Activated naive CD8-positive, alpha-beta T cell treated with anti-CD3 and anti-CD28 coated beads, Interleukin-2, amount 50 U/mL, for 24 hours (primary cell): ENCODE measurements around the gene IL33.

Source experiments
- ATAC-seq: fragments of 150-1000 bp; cut with Tn5 transposase; one replicate; pipeline ENCODE4 v1.10.0; 2021
- DNase-seq: peaks from one replicate; pipeline ENCODE4 v3.0.0; 2021
- H3K27ac Mint-ChIP-seq: one replicate; pipeline ENCODE4 v1.8.0; 2021; ENCODE audit warnings: mild to moderate bottlenecking, mixed read lengths
- H3K27me3 Mint-ChIP-seq: one replicate; pipeline ENCODE4 v1.8.0; 2021; ENCODE audit warnings: mixed read lengths
- H3K36me3 Mint-ChIP-seq: one replicate; pipeline ENCODE4 v1.8.0; 2021; ENCODE audit warnings: low read depth, mixed read lengths
- H3K4me1 Mint-ChIP-seq: one replicate; pipeline ENCODE4 v1.8.0; 2021; ENCODE audit warnings: mixed read lengths
- H3K4me3 Mint-ChIP-seq: one replicate; pipeline ENCODE4 v1.8.0; 2021; ENCODE audit warnings: mild to moderate bottlenecking, moderate library complexity, mixed read lengths
- H3K9me3 Mint-ChIP-seq: one replicate; pipeline ENCODE4 v1.8.0; 2021; ENCODE audit warnings: mixed read lengths

Gene IL33

GRCh38 chr9:6230037-6230780 is 14.6 kb downstream of the IL33 start:
- peaks cover 6% of the 10 kb centered on the region for H3K27me3 Mint-ChIP-seq

GRCh38 chr9:6232336-6232945 is 16.8 kb downstream of the IL33 start:
- Mint-ChIP-seq H3K27me3 (no peaks in the 10 kb centered on the region), H3K4me1 (no peaks in the 10 kb centered on the region), H3K9me3 (no peaks in the 10 kb centered on the region), H3K36me3 (no peaks in the 10 kb centered on the region), H3K27ac (no peak overlapping the region), H3K4me3 (no peak overlapping the region)
- ATAC-seq (no peak), DNase-seq (no peak)

More at GRCh38 chr9:6230037-6230780, 14.6 kb downstream of the IL33 start:
- Mint-ChIP-seq H3K4me3 (no peak overlapping the region), H3K27ac (no peak overlapping the region), H3K4me1 (no peaks in the 10 kb centered on the region), H3K36me3 (no peaks in the 10 kb centered on the region), H3K9me3 (no peaks in the 10 kb centered on the region)
- no peak for ATAC-seq
- no peak for DNase-seq

DNA sequence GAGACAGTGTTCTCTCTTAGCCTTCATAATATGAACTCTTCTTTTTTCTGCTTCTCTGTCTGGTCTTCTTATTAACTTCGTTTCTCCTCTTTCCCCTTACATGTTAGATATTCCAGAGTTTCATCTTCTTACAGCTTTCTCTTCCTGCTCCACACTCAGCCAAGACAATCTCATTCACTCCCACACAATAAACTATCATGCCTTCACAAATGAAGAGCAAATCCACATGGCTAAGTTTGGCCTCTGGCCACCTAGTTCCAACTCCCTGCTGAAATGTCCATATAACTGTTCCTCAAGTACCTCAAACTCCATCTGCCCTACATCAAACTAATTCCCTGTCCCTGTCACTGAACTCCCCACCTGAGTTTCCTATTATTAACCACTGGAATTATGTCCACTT is 18.4 kb downstream of the IL33 start:
- no peaks in the 10 kb centered on the region for H3K9me3 Mint-ChIP-seq
- DNase-seq: no peak
- H3K36me3 Mint-ChIP-seq: no peaks in the 10 kb centered on the region
- ATAC-seq: no peak
- no peaks in the 10 kb centered on the region for H3K4me1 Mint-ChIP-seq
- no peaks in the 10 kb centered on the region for H3K27me3 Mint-ChIP-seq
- no peak overlapping the region for H3K27ac Mint-ChIP-seq
- no peak overlapping the region for H3K4me3 Mint-ChIP-seq

GRCh38 chr9:6237267-6237666 is 21.7 kb downstream of the IL33 start:
- peaks cover 3% of the 10 kb centered on the region for H3K27me3 Mint-ChIP-seq
- no peak for DNase-seq
- H3K36me3 Mint-ChIP-seq: no peaks in the 10 kb centered on the region
- no peak overlapping the region for H3K27ac Mint-ChIP-seq
- no peaks in the 10 kb centered on the region for H3K4me1 Mint-ChIP-seq
- no peaks in the 10 kb centered on the region for H3K9me3 Mint-ChIP-seq
- no peak overlapping the region for H3K4me3 Mint-ChIP-seq
- no peak for ATAC-seq

GRCh38 chr9:6239048-6239461 is 23.4 kb downstream of the IL33 start:
- Mint-ChIP-seq H3K27ac (no peak overlapping the region), H3K36me3 (no peaks in the 10 kb centered on the region), H3K4me1 (peaks cover 3% of the 10 kb centered on the region), H3K27me3 (peaks cover 6% of the 10 kb centered on the region), H3K4me3 (no peak overlapping the region), H3K9me3 (no peaks in the 10 kb centered on the region)
- DNase-seq: no peak
- ATAC-seq: no peak

DNA sequence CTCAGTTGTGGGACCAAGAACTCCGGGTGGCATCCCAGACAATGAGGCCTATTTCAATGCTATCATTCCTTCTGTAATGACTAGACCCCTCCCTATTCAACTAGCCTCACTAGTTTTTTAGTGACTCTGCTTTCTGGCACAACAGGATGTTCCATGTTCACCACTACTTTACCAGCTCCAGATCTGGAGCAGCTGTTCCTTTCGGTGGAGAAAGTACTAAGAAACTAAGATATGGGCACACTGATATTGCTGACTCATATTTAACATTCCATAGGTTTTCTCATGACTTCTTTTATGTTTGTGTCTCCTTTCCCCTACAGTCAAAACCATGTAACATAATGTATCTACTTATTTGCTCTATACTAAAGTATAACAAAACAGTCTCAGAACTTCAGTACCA is 24.1 kb downstream of the IL33 start:
- peaks cover 3% of the 10 kb centered on the region for H3K4me1 Mint-ChIP-seq
- ATAC-seq (no peak), DNase-seq (no peak)
- no peaks in the 10 kb centered on the region for H3K9me3 Mint-ChIP-seq
- peaks cover 6% of the 10 kb centered on the region for H3K27me3 Mint-ChIP-seq
- H3K27ac Mint-ChIP-seq: no peak overlapping the region
- no peak overlapping the region for H3K4me3 Mint-ChIP-seq
- no peaks in the 10 kb centered on the region for H3K36me3 Mint-ChIP-seq

GRCh38 chr9:6243746-6244145 is 28.1 kb downstream of the IL33 start:
- H3K9me3 Mint-ChIP-seq: no peaks in the 10 kb centered on the region
- H3K36me3 Mint-ChIP-seq: no peaks in the 10 kb centered on the region
- peaks cover 3% of the 10 kb centered on the region for H3K4me1 Mint-ChIP-seq
- H3K27ac Mint-ChIP-seq: no peak overlapping the region
- ATAC-seq: peak; percentile 65
- DNase-seq: no peak
- no peak overlapping the region for H3K4me3 Mint-ChIP-seq
- peaks cover 12% of the 10 kb centered on the region for H3K27me3 Mint-ChIP-seq

- H3K4me1 Mint-ChIP-seq: peaks cover 3% of the 10 kb centered on the region
- no peak overlapping the region for H3K27ac Mint-ChIP-seq
- H3K27me3 Mint-ChIP-seq: peaks cover 9% of the 10 kb centered on the region
- no peak for DNase-seq
- H3K4me3 Mint-ChIP-seq: no peak overlapping the region
- ATAC-seq: no peak
- no peaks in the 10 kb centered on the region for H3K9me3 Mint-ChIP-seq
- H3K36me3 Mint-ChIP-seq: no peaks in the 10 kb centered on the region
These were observed 31.7 kb downstream of the IL33 start for GRCh38 chr9:6247266-6247665.

GRCh38 chr9:6268826-6269397 is 53.3 kb downstream of the IL33 start:
- no peak overlapping the region for H3K4me3 Mint-ChIP-seq
- H3K27me3 Mint-ChIP-seq: no peaks in the 10 kb centered on the region
- peaks cover 7% of the 10 kb centered on the region for H3K9me3 Mint-ChIP-seq
- H3K4me1 Mint-ChIP-seq: no peaks in the 10 kb centered on the region
- ATAC-seq (no peak), DNase-seq (no peak)
- H3K27ac Mint-ChIP-seq: no peak overlapping the region
- H3K36me3 Mint-ChIP-seq: no peaks in the 10 kb centered on the region

DNA sequence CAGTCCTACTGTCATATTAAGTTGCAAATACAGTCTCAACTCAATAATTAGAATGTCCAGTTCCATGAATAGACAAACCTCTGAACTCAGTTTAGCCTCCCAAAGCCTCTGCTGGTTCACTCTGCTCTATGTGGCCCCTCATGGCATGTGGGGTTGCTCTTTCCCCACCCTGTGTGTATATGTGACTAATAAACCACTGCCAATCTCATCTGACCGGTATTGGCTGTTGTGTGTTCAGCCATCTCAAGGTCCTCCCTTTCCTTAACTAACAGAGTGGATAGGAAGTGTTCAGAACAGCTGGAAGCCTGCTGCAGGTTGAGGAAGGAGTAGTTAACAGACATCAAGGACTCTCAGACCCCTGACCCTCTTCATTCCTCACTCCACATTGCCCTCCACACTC is 55.3 kb downstream of the IL33 start:
- DNase-seq: no peak
- no peak for ATAC-seq
- no peak overlapping the region for H3K4me3 Mint-ChIP-seq
- no peak overlapping the region for H3K27ac Mint-ChIP-seq
- H3K27me3 Mint-ChIP-seq: no peaks in the 10 kb centered on the region
- no peaks in the 10 kb centered on the region for H3K9me3 Mint-ChIP-seq
- no peaks in the 10 kb centered on the region for H3K4me1 Mint-ChIP-seq
- no peaks in the 10 kb centered on the region for H3K36me3 Mint-ChIP-seq

- Mint-ChIP-seq H3K4me3 (no peak overlapping the region), H3K27me3 (no peaks in the 10 kb centered on the region), H3K4me1 (no peaks in the 10 kb centered on the region), H3K27ac (no peak overlapping the region), H3K9me3 (no peaks in the 10 kb centered on the region), H3K36me3 (no peaks in the 10 kb centered on the region)
- no peak for DNase-seq
- no peak for ATAC-seq
These were observed 56.1 kb downstream of the IL33 start for GRCh38 chr9:6271508-6272228.

DNA sequence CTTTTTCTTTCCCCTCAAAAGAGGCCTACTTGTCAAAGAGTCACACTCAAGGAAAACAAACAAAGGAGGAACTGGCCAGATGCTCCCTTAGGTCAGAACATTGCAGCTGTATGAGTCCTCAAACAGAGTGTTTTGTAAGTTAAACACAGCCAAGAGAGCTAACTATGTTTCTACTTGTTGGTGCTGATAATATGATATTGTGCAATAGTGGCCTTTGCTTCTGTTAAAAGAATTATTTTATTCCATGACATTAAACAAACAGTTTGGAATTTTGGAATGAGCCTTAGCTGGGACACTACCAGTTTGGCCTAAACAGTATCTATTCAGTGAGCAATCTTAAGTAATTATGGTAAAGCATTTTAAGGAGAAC is 56.6 kb downstream of the IL33 start:
- H3K9me3 Mint-ChIP-seq: no peaks in the 10 kb centered on the region
- no peaks in the 10 kb centered on the region for H3K36me3 Mint-ChIP-seq
- no peak overlapping the region for H3K4me3 Mint-ChIP-seq
- no peak overlapping the region for H3K27ac Mint-ChIP-seq
- ATAC-seq (no peak), DNase-seq (no peak)
- H3K27me3 Mint-ChIP-seq: no peaks in the 10 kb centered on the region
- H3K4me1 Mint-ChIP-seq: no peaks in the 10 kb centered on the region

DNA sequence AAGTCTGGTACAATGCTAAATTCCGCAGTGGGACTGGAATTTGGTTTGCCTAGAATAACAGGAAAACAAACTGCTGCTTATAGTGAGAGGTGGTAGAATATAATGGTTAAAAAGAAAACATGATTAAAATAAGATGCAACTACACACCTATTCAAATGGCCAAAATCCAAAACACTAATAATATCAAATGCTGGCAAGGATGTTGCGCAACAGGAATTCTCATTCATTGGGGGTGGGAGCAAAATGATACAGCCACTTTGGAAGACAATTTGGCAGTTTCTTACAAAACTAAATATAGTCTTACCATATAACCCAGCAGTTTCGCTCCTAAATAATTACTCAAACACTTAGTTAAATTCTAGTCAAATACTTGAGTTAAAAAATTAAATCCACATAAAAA is 61.8 kb downstream of the IL33 start:
- no peaks in the 10 kb centered on the region for H3K36me3 Mint-ChIP-seq
- ATAC-seq: no peak
- no peaks in the 10 kb centered on the region for H3K4me1 Mint-ChIP-seq
- no peaks in the 10 kb centered on the region for H3K27me3 Mint-ChIP-seq
- H3K9me3 Mint-ChIP-seq: no peaks in the 10 kb centered on the region
- DNase-seq: no peak
- H3K27ac Mint-ChIP-seq: no peak overlapping the region
- H3K4me3 Mint-ChIP-seq: no peak overlapping the region

DNA sequence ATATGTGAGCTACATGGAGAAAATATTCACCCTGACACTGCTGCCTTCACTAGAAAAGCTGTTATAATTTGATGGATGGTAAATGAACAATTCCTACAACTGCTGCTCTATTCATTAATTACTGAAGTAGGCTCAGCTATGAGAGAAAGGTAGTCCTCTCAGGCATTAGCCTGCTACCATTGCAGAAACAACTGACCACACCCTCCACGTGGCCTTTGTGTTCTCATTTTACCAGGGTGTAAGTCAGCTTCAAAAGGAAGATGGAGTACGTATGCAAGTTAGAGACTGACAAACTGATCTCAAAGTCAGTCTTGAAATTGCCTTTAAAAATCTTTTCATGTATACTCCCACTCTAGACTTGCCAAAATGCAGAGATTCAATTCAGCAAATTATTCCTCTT is 86.3 kb downstream of the IL33 start:
- H3K27ac Mint-ChIP-seq: no peak overlapping the region
- no peak overlapping the region for H3K4me3 Mint-ChIP-seq
- no peak for DNase-seq

GRCh38 chr9:6302417-6302816 is 86.8 kb downstream of the IL33 start:
- ATAC-seq (no peak), DNase-seq (no peak)
- Mint-ChIP-seq H3K9me3 (no peaks in the 10 kb centered on the region), H3K4me1 (no peaks in the 10 kb centered on the region), H3K4me3 (no peak overlapping the region), H3K27me3 (peaks cover 18% of the 10 kb centered on the region), H3K27ac (no peak overlapping the region), H3K36me3 (no peaks in the 10 kb centered on the region)

More for the DNA sequence above, 86.3 kb downstream of the IL33 start:
- Mint-ChIP-seq H3K27me3 (peaks cover 16% of the 10 kb centered on the region), H3K36me3 (no peaks in the 10 kb centered on the region), H3K4me1 (no peaks in the 10 kb centered on the region), H3K9me3 (no peaks in the 10 kb centered on the region)
- ATAC-seq: no peak
